Measurements from ENCODE around the gene LEKR1.

The LEKR1 gene

DNA sequence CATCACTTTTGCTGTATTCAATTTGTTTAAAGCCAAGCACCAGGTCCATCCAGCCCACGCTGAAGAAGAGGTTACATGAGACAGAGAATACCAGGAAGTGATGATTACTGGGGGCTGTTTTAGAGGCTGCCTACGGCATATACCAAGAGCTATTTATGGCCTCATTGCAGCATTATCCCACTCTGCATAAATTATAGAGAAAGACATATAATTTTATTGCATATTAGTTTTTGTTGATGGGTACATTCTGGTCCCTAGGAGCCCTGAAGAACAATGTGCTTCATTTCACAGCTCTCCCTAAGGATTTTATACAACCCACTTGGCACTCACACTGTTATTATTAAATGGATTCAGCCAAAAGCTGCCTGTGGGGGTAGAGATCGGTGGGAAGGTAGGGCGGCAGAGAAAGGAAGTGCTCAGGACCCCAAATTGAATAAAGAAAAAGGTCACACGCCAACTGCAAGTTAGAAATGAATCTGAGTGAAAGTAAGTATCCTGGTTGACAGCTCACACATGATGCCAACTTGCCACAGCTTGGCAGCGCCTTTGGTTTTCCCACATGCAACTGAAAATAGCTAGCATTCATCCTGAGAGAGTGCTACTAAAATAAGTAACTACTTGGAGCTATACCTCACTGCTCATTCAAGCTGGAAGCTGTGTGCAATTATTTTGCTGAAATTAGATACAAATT lies 260.1 kb downstream of the LEKR1 start:
- no peak for DNase-seq

GRCh38 chr3:157086775-157087174 lies 260.6 kb downstream of the LEKR1 start:
- no peak for DNase-seq

- DNase-seq = no peak
Observed at GRCh38 chr3:157087373-157087772, 261.2 kb downstream of the LEKR1 start.

GRCh38 chr3:157087780-157088600 lies 261.8 kb downstream of the LEKR1 start:
- no peak for DNase-seq

DNA sequence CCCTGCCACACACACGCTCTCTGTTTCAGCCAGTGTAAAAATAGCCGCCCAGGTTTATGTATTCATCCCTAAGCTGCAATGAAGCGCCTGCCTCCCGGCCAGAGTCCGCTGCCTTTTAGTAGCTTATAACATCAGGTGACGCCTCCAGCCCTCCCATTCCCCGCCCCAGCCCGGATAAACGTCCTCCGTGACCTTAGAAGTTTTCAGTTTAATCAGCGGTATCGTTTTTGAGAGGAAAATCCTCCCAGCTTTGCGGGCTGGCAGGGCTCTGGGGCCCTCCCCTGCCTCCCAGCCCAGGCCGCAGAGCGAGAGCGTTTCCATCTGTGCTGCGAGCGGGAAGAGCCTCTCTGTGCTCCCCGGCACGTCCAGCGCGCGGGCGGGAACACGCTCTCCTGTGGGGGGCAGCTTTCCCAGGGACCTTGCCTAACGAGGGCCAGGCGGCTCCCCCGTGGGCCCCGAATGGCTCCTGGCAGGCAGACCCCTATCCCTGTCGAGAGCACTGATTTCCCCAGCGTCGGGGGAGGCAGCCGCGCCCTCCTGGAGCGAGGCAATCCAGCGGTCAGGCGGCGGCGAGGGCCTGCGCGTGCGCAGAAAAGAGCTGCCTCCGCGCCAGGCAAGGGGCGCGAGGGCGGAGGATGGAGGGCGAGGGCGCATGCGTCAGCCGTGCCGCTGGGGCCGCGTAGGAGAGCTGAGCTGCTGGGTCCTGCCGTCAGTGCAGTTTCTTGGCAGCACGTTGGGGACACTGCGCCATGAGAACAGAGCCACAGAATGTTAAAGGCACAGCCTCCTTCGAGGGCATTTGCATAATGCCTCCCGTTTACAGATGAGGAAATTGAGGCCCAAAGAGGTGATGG lies 262.7 kb downstream of the LEKR1 start:
- DNase-seq = peak; percentile 92

DNA sequence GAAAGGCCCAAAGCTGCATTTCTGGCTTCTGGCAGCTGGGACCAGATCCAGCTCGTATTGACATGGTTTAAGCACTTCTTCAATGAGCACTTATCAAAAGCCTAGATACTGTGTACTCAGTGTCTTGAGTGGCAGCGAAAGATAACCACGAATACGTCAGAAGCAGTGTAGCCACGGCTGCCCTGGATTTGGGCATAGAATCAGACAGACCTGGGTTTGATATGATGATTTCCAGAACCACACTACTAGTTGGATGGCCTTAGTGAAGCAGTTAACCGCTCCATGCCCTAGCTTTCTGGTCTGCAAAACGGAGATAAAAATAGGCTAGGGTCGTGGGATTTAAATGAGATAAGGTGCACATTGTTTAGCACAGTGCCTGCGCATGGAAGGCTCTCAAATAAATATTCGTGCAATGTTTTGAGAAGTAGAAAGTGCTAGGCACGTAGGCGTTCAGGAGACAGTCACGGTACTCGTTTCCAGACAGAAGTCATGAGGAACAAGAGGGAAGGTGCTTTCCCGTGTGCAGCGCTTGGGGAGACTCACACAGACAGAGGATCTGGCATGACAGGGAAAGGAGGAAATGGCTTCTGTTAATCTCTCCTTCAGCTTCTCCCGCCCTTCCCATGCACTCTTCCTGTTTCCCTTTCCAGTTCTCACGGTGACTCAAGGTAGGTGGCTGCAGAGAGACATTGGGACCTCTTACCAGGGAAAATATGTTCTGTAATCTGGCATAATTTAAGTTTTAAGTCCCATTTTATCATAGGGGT lies 263.5 kb downstream of the LEKR1 start:
- peak; percentile 10 for DNase-seq

- no peak for DNase-seq
Observed at GRCh38 chr3:157091083-157091833, 265.1 kb downstream of the LEKR1 start.

- no peak for DNase-seq
Observed at GRCh38 chr3:157092230-157092629, 266.1 kb downstream of the LEKR1 start.

DNA sequence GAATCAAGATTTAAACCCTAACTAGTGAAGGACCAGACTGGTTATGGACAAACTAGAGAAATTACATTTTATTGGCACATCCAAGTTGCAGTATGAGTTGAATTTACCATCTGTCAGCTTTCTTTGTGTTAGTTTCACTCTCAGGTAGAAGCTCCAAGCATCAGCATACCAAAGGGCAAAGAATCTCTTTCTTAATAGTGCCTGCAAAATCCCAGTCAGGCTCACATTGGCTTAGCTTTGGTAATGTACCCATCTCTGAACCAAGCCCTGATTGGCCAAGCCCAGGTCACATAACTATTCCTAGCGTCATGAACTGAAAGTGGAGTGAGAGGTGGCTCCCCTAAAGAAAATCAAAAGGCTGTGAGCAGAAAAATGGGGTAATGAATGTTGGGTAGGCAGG lies 266.9 kb downstream of the LEKR1 start:
- no peak for DNase-seq

GRCh38 chr3:157094301-157094700 lies 268.1 kb downstream of the LEKR1 start:
- DNase-seq = no peak

DNA sequence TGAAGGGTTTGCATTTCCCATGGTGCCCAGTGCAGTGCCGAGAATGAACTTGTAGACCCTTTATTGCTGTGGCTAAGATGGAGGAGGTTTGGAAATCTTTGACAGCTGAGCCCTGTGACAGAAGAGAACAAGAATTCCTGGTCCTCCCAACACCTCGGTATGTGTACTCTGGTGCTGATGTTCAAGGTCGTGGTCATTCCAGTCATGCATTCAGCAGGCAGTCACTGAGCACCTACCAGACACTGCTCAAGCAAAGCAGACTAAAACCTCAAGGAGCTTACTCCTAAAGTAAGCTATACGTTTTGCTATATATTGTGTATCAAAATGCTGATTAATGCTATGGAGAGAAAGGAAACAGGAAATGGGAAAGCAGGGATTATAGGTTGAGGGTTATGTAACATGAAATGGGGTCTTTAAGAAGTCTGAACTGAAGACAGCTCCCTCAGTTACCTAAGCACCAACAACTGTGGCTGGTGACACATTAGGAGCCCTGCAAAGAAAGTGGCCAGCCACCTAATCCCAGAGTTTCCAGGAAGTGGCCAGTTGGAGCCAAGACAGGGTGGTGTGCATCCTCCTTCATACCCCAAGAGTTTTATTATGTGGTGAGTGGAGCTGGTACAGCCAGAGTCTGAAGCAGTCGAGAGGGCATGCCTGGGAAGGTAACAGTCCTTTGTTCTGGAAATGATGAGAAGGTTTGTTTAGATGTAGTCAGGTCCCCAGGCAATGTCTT lies 268.8 kb downstream of the LEKR1 start:
- DNase-seq = no peak
